ENCODE measurements around the gene FNDC8. TPM values are rescaled to one million over a fixed set of nuclear protein-coding genes. Genes with fewer than 3 reads are reported as not detected.

The FNDC8 gene
- total and polyA plus RNA-seq, 2 of the 8 experiments (the other 6 are each of a cell fraction or from before 2014, with no cell fraction given): not detected

DNA sequence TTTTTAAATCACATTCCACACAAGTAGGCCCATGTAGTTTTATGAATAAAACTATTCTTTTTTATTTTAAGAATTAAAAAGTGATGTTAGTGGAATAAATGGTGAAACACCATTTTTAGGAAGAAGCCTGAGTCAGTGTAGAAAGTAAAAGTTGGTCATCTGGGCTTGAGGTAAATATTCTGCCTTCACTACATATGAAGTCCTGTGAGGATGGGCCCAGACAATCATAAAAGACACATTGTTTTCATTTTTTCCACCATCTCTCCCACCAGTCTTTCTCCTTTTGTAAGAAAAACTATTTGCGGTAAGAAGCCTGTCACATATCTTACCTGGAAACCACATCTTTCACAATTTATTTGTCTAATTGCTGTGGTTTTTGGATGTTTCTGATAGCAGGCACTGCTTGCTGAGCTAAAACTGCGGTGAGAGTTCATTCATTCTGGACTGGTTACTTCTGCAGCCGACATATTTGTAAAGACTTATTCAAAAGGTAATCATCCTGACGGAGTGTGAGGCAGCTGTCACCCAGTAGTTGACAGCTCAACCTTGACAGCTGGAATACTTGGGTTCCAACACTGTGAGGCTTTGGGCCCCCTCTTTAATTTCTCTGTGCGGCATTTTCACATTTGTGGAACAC, 47.3 kb upstream of the FNDC8 start:
- H4K91ac ChIP-seq (replicated peaks; ENCODE audit: insufficient read length, low read length): no peak overlapping the region
- H3K23me2 ChIP-seq (ENCODE audit: low read depth, low read length): no peaks in the 10 kb centered on the region
- H3K9me3 ChIP-seq (ENCODE audit: insufficient read depth in 2 of 2, low read depth in 1 of 2, low read length in 1 of 2): no peaks in the 10 kb centered on the region
- H2BK12ac ChIP-seq (ENCODE audit: low read depth, low read length): no peak overlapping the region
- FAIRE-seq (no peak), DNase-seq (ENCODE audit: low read depth in 1 of 2, low spot score in 2 of 2) (no peak)
- no peak overlapping the region for H3K14ac ChIP-seq (ENCODE audit: insufficient read length)
- H3K4me1 ChIP-seq (replicated peaks in 1 of 4; ENCODE audit: control insufficient read depth in 3 of 4, insufficient read depth in 4 of 4, low read length in 3 of 4): 0 out of 7 replicates have a peak, but pooled peaks cover 0 to 2% (median 0%) of the 10 kb centered on the region in 4 experiments
- H4K8ac ChIP-seq (ENCODE audit: extremely low read depth, insufficient read depth, low read length): no peak overlapping the region
- no peaks in the 10 kb centered on the region for H3K36me3 ChIP-seq (ENCODE audit: control insufficient read depth in 2 of 4, insufficient read depth in 4 of 4, low read length in 3 of 4)
- no peak overlapping the region for H3K4me2 ChIP-seq (ENCODE audit: insufficient read depth in 1 of 2, low read depth in 2 of 2, low read length in 2 of 2)
- no peak overlapping the region for H4K5ac ChIP-seq (ENCODE audit: insufficient read length, low read depth, low read length)
- H4K20me1 ChIP-seq (replicated peaks in 1 of 2; ENCODE audit: control insufficient read depth in 1 of 2, insufficient read depth in 2 of 2, low read length in 2 of 2): no peaks in the 10 kb centered on the region
- ChIA-PET CTCF (ENCODE audit: partially characterized antibody) (interaction anchor here (1.2 kb wide), 1 partner anchor 15 kb away, joined by 3 read pairs; no protein-coding TSS in a partner anchor), POLR2A (ENCODE audit: partially characterized antibody) (interaction anchor here (1.0 to 1.4 kb wide), 2 partner anchors 9 to 14 kb away, joined by 3 read pairs; no protein-coding TSS in a partner anchor)
- no peak overlapping the region for H3K9ac ChIP-seq (replicated peaks in 1 of 4; ENCODE audit: extremely low read depth in 1 of 4, low read depth in 3 of 4, low read length in 3 of 4)
- no peak overlapping the region for H3K18ac ChIP-seq (ENCODE audit: extremely low read depth, low read length)
- no peak overlapping the region for H2AFZ ChIP-seq (ENCODE audit: low read length)
- no peak for TF ChIP-seq CTBP2 (IDR thresholded peaks at IDR 0.05; ENCODE audit: borderline replicate concordance, insufficient read depth, insufficient read length, low read length)
- TF ChIP-seq GTF2F1 (IDR thresholded peaks at IDR 0.05; ENCODE audit: borderline replicate concordance, low read depth, low read length): no peak
- no peak for TF ChIP-seq BCL11A (IDR thresholded peaks at IDR 0.05; ENCODE audit: low read depth in 2 of 2, low read length in 2 of 2)
- TF ChIP-seq, protein P1, sequence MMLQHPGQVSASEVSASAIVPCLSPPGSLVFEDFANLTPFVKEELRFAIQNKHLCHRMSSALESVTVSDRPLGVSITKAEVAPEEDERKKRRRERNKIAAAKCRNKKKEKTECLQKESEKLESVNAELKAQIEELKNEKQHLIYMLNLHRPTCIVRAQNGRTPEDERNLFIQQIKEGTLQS (IDR thresholded peaks at IDR 0.05; ENCODE audit: insufficient read depth, low read depth, low read length): no peak
- TF ChIP-seq E2F6 (IDR thresholded peaks at IDR 0.05): no peak
- TF ChIP-seq, protein P2, sequence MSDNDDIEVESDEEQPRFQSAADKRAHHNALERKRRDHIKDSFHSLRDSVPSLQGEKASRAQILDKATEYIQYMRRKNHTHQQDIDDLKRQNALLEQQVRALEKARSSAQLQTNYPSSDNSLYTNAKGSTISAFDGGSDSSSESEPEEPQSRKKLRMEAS (IDR thresholded peaks at IDR 0.05): no peak
- TF ChIP-seq SRF (IDR thresholded peaks at IDR 0.05; ENCODE audit: low read depth, low read length): no peak
- TF ChIP-seq POLR2A (IDR thresholded peaks at IDR 0.05; ENCODE audit: control extremely low read depth in 1 of 2, low read depth in 2 of 2, low read length in 2 of 2): no peak
- no peak for TF ChIP-seq SIRT6 (IDR thresholded peaks at IDR 0.05; ENCODE audit: low read length)
- H3K23ac ChIP-seq (ENCODE audit: insufficient read length): no peak overlapping the region
- H3K79me2 ChIP-seq (ENCODE audit: control insufficient read depth in 1 of 2, insufficient read depth in 2 of 2, low read length in 2 of 2): peaks cover 0 to 2% of the 10 kb centered on the region in 2 experiments; a peak in 2 of 4 replicates
- H2BK5ac ChIP-seq (ENCODE audit: low read depth, low read length): no peak overlapping the region
- H2AK5ac ChIP-seq (ENCODE audit: low read depth, low read length): no peak overlapping the region
- no peak overlapping the region for H2BK15ac ChIP-seq (ENCODE audit: low read length)
- WGBS, 2 experiments (ENCODE audit: extremely low coverage in 1 of 2, insufficient coverage in 1 of 2, insufficient read length in 1 of 2, insufficient replicate concordance in 2 of 2, low coverage in 1 of 2, low lambda C conversion rate in 2 of 2, missing lambda C conversion rate in 1 of 2): 96% methylated on average over 5 of the region's 5 CpGs; no CpG with 5 or more reads in 1 of the 2 experiments
- no peak overlapping the region for H3K4me3 ChIP-seq (ENCODE audit: extremely low read depth in 1 of 4, insufficient read depth in 2 of 4, low read depth in 3 of 4, low read length in 4 of 4)
- H3K27ac ChIP-seq (ENCODE audit: low read depth, low read length): no peak overlapping the region
- no peaks in the 10 kb centered on the region for H3K79me1 ChIP-seq (ENCODE audit: low read depth, low read length)
- H3K56ac ChIP-seq (replicated peaks; ENCODE audit: insufficient read length, low read depth, low read length): no peak overlapping the region
- no peak overlapping the region for H2BK120ac ChIP-seq (replicated peaks; ENCODE audit: low read depth, low read length)
- no peak overlapping the region for H3K4ac ChIP-seq (replicated peaks; ENCODE audit: insufficient read length, low read depth, low read length)
- H2BK20ac ChIP-seq (ENCODE audit: low read length): no peak overlapping the region
- H3K27me3 ChIP-seq (replicated peaks in 1 of 4; ENCODE audit: control insufficient read depth in 3 of 4, extremely low read depth in 1 of 4, insufficient read depth in 3 of 4, low read length in 3 of 4): no peaks in the 10 kb centered on the region
